DOHH2 (cell line): Measurements from ENCODE around the gene CSF1.

Experiments
- H3F3A ChIP-seq: fragments of 200-600 bp; sonication (generic), shearing (Covaris generic); 2 replicates; pipeline ENCODE4 v1.6.0; 2016; ENCODE audit warnings: antibody characterized with exemption, mild to moderate bottlenecking; ENCODE audit not compliant: control insufficient read depth, insufficient read depth
- H3K27ac ChIP-seq: fragments of 200-600 bp; sonication (generic); 2 replicates; pipeline ENCODE4 v1.5.1; 2014; ENCODE audit warnings: low read depth, mild to moderate bottlenecking, low read length, moderate library complexity
- H3K27me3 ChIP-seq: fragments of 200-600 bp; sonication (generic); 2 replicates; pipeline ENCODE4 v1.6.1; 2014; ENCODE audit warnings: mild to moderate bottlenecking, low read length, mixed read lengths; ENCODE audit not compliant: control insufficient read depth
- H3K36me3 ChIP-seq: fragments of 200-600 bp; sonication (generic); 2 replicates; pipeline ENCODE4 v1.6.1; 2014; ENCODE audit warnings: mild to moderate bottlenecking, low read length, moderate library complexity, mixed read lengths; ENCODE audit not compliant: control insufficient read depth
- H3K4me1 ChIP-seq: fragments of 200-600 bp; sonication (generic); 2 replicates; pipeline ENCODE4 v1.6.1; 2014; ENCODE audit warnings: mild to moderate bottlenecking, low read length, mixed read lengths; ENCODE audit not compliant: control insufficient read depth
- H3K4me2 ChIP-seq: fragments of 200-600 bp; sonication (generic); 2 replicates; pipeline ENCODE4 v1.6.0; 2014; ENCODE audit warnings: mild to moderate bottlenecking, low read length, moderate library complexity
- H3K4me3 ChIP-seq: fragments of 200-600 bp; sonication (generic); 2 replicates; pipeline ENCODE4 v1.5.1; 2014; ENCODE audit warnings: mild to moderate bottlenecking, low read length, mixed read lengths
- H3K79me2 ChIP-seq: fragments of 200-600 bp; sonication (generic); 2 replicates; pipeline ENCODE4 v1.6.1; 2014; ENCODE audit warnings: mild to moderate bottlenecking, low read length, mixed read lengths; ENCODE audit not compliant: control insufficient read depth
- H3K9me2 ChIP-seq: fragments of 200-600 bp; sonication (generic); replicated peaks from 2 replicates; pipeline ENCODE4 v1.6.1; 2014; ENCODE audit warnings: mild to moderate bottlenecking, low read length, mixed read lengths; ENCODE audit not compliant: control insufficient read depth
- H3K9me3 ChIP-seq: fragments of 200-600 bp; sonication (generic); 2 replicates; pipeline ENCODE4 v1.6.1; 2014; ENCODE audit warnings: antibody characterized with exemption, low read length, mixed read lengths; ENCODE audit not compliant: control insufficient read depth, insufficient read depth
- H4K20me1 ChIP-seq: fragments of 200-600 bp; sonication (generic); 2 replicates; pipeline ENCODE4 v1.6.0; 2014; ENCODE audit warnings: low read depth, mild to moderate bottlenecking, antibody characterized with exemption, low read length, moderate library complexity; ENCODE audit not compliant: control insufficient read depth, insufficient read depth
- EZH2phosphoT487 ChIP-seq: fragments of 200-600 bp; sonication (generic); IDR thresholded peaks from 2 replicates; pipeline ENCODE4 v1.6.1; 2017; ENCODE audit warnings: borderline replicate concordance, mild to moderate bottlenecking, antibody characterized with exemption, low read length, moderate library complexity, mixed read lengths
- TF ChIP-seq, protein P1 (sequence below): fragments of 200-600 bp; sonication (generic); IDR thresholded peaks from one replicate; pipeline ENCODE4 v1.5.1; 2014; ENCODE audit warnings: antibody characterized with exemption, mild to moderate bottlenecking, low read depth, low read length; ENCODE audit not compliant: poor library complexity, severe bottlenecking

CSF1 gene

GRCh38 chr1:109882288-109883245 is 28.1 kb upstream of the CSF1 start:
- H3K79me2 ChIP-seq = no peaks in the 10 kb centered on the region
- no peaks in the 10 kb centered on the region for H3K9me2 ChIP-seq
- TF ChIP-seq EZH2phosphoT487 = no peak
- TF ChIP-seq, protein P1, sequence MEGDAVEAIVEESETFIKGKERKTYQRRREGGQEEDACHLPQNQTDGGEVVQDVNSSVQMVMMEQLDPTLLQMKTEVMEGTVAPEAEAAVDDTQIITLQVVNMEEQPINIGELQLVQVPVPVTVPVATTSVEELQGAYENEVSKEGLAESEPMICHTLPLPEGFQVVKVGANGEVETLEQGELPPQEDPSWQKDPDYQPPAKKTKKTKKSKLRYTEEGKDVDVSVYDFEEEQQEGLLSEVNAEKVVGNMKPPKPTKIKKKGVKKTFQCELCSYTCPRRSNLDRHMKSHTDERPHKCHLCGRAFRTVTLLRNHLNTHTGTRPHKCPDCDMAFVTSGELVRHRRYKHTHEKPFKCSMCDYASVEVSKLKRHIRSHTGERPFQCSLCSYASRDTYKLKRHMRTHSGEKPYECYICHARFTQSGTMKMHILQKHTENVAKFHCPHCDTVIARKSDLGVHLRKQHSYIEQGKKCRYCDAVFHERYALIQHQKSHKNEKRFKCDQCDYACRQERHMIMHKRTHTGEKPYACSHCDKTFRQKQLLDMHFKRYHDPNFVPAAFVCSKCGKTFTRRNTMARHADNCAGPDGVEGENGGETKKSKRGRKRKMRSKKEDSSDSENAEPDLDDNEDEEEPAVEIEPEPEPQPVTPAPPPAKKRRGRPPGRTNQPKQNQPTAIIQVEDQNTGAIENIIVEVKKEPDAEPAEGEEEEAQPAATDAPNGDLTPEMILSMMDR = no peak
- H3K9me3 ChIP-seq = no peaks in the 10 kb centered on the region
- H3K4me1 ChIP-seq = peaks cover 6% of the 10 kb centered on the region; the same call in 1 of the 2 replicates
- H3F3A ChIP-seq = no peaks in the 10 kb centered on the region
- H4K20me1 ChIP-seq = no peaks in the 10 kb centered on the region
- H3K36me3 ChIP-seq = no peaks in the 10 kb centered on the region
- no peak overlapping the region for H3K4me3 ChIP-seq
- H3K27ac ChIP-seq = no peak overlapping the region
- H3K4me2 ChIP-seq = no peak overlapping the region
- peaks cover 22% of the 10 kb centered on the region for H3K27me3 ChIP-seq

- Histone ChIP-seq H3K79me2 (no peaks in the 10 kb centered on the region), H4K20me1 (no peaks in the 10 kb centered on the region), H3K27me3 (peaks cover 29% of the 10 kb centered on the region), H3K27ac (no peak overlapping the region), H3K4me3 (no peak overlapping the region), H3K9me3 (no peaks in the 10 kb centered on the region), H3K9me2 (no peaks in the 10 kb centered on the region), H3K4me2 (no peak overlapping the region), H3K4me1 (peaks cover 6% of the 10 kb centered on the region; the same call in 1 of the 2 replicates), H3K36me3 (no peaks in the 10 kb centered on the region), H3F3A (no peaks in the 10 kb centered on the region)
- TF ChIP-seq, protein P1 = no peak
- TF ChIP-seq EZH2phosphoT487 = no peak
Measured at GRCh38 chr1:109883248-109883955, 27.2 kb upstream of the CSF1 start.

GRCh38 chr1:109884242-109884891 is 26.3 kb upstream of the CSF1 start:
- Histone ChIP-seq H3K27ac (no peak overlapping the region), H3K9me3 (no peaks in the 10 kb centered on the region), H3K4me1 (peaks cover 6% of the 10 kb centered on the region; the same call in 1 of the 2 replicates), H3K4me2 (no peak overlapping the region), H3K79me2 (no peaks in the 10 kb centered on the region), H3K9me2 (no peaks in the 10 kb centered on the region), H3K27me3 (peaks cover 33% of the 10 kb centered on the region), H3K4me3 (no peak overlapping the region), H3F3A (no peaks in the 10 kb centered on the region), H3K36me3 (no peaks in the 10 kb centered on the region), H4K20me1 (no peaks in the 10 kb centered on the region)
- TF ChIP-seq EZH2phosphoT487 = no peak
